Measurements from ENCODE around the gene UQCRHL.

GRCh38 chr1:15825800-15826199 is 18.4 kb upstream of the UQCRHL start:
- TF ChIP-seq CTCF (tag by site-specific recombination; IDR thresholded peaks at IDR 0.05): no peak
- TF ChIP-seq ZNF24 (tag by site-specific recombination; IDR thresholded peaks at IDR 0.05): no peak
- TF ChIP-seq YY1 (tag by site-specific recombination; IDR thresholded peaks at IDR 0.05): no peak
- TF ChIP-seq SETDB1 (IDR thresholded peaks at IDR 0.05; ENCODE audit: insufficient read length, low read length): no peak
- TF ChIP-seq EGR2 (tag by site-specific recombination; IDR thresholded peaks at IDR 0.05; ENCODE audit: low read depth): no peak
- no peak for TF ChIP-seq GLIS2 (tag by site-specific recombination; IDR thresholded peaks at IDR 0.05)

All from HEK293 (cell line).